Upper lobe of left lung (tissue), 6 donors: ENCODE results near the gene RING1. TPM values are rescaled to one million over a fixed set of nuclear protein-coding genes. Genes with fewer than 3 reads are reported as not detected.
A peak's percentile ranks its signal among the peaks of the same experiment; 100 is the strongest.

Experiments
- ATAC-seq, 2 donors: fragments of 200-7000 bp; cut with Tn5 transposase; one replicate each; pipeline ENCODE4 v1.9.1; 2022; ENCODE audit warnings: mild to moderate bottlenecking in 2 of 2, moderate library complexity in 2 of 2; ENCODE audit not compliant: low FRiP score in 2 of 2
- DNase-seq, 2 donors: peaks; one replicate each; pipeline ENCODE4 v3.0.0-alpha.2; 2019 to 2020
- H3K27ac ChIP-seq, 4 donors: fragments of 200-600 bp; sonication (generic); one replicate each; pipeline ENCODE4 v1.5.1; 2016 to 2019
- H3K27me3 ChIP-seq, 4 donors: fragments of 200-600 bp; sonication (generic); one replicate each; pipeline ENCODE4 v1.5.1; 2017 to 2019
- H3K36me3 ChIP-seq, 4 donors: fragments of 200-600 bp; sonication (generic); one replicate each; pipeline ENCODE4 v1.5.1; 2016 to 2019
- H3K4me1 ChIP-seq, 4 donors: fragments of 200-600 bp; sonication (generic); one replicate each; pipeline ENCODE4 v1.5.1; 2018 to 2019
- H3K4me3 ChIP-seq, 4 donors: fragments of 200-600 bp; sonication (generic); one replicate each; pipeline ENCODE4 v1.5.1; 2017 to 2019; ENCODE audit warnings: mild to moderate bottlenecking in 2 of 4, moderate library complexity in 1 of 4
- H3K9me3 ChIP-seq, 4 donors: fragments of 200-600 bp; sonication (generic); one replicate each; pipeline ENCODE4 v1.5.1; 2018 to 2019
- CTCF ChIP-seq, 6 experiments: fragments of 450-650 bp in 4 of 6; fragments of 200-600 bp in 2 of 6; sonication (generic) in 2 of 6; IDR thresholded peaks; one replicate each; pipeline ENCODE4 v1.5.1; 2016 to 2019; ENCODE audit warnings: antibody characterized with exemption in 6 of 6
- EP300 ChIP-seq, 4 donors: sonication (generic); formaldehyde crosslinking; IDR thresholded peaks; one replicate each; pipeline ENCODE4 v1.5.1; 2017; ENCODE audit warnings: antibody characterized with exemption in 4 of 4, control low read depth in 2 of 4
- POLR2A ChIP-seq, 4 donors: fragments of 450-650 bp; IDR thresholded peaks; one replicate each; pipeline ENCODE4 v1.5.1; 2016 to 2017; ENCODE audit warnings: antibody characterized with exemption in 4 of 4, mild to moderate bottlenecking in 2 of 4
- POLR2AphosphoS5 ChIP-seq, 2 donors: sonication (generic); formaldehyde crosslinking; IDR thresholded peaks; one replicate each; pipeline ENCODE4 v1.5.1; 2017; ENCODE audit warnings: antibody characterized with exemption in 2 of 2
- WGBS, 2 donors: methylation state at CpG; one replicate each; pipeline ENCODE4 v1.1.5; 2017 to 2018; 5-methylcytosine and 5-hydroxymethylcytosine counted together
- total RNA-seq, 6 donors: library from RNA; depleted of rRNA in 4 of 6; stranded (reverse); fragments of >200 nt in 4 of 6; gene quantifications; one replicate each; pipeline versions ENCODE4 v1.1.0 to v1.2.1, GENCODE V29; 2016 to 2021
- donor health status: DM: no; HTN: no; CAD: no; lungs with moderate emphysema.
- donor health status: DM: no; HTN: yes; CAD: no; lungs with severe emphysema.

RING1 gene
- total RNA-seq, 6 donors from 2014 or later: 17.9 to 50.6 (median 40.4) TPM

GRCh38 chr6:33163540-33163939, 44.8 kb upstream of the RING1 start:
- ATAC-seq (no peak), DNase-seq (peak in 1 of 2 donors; percentile 70)
- Histone ChIP-seq H3K36me3 (no peaks in the 10 kb centered on the region), H3K9me3 (no peaks in the 10 kb centered on the region), H3K27ac (no peak overlapping the region), H3K4me3 (no peak overlapping the region), H3K4me1 (peaks cover 14 to 18% (median 16%) of the 10 kb centered on the region in 4 donors), H3K27me3 (no peaks in the 10 kb centered on the region)
- WGBS, 2 donors: 77 to 80% methylated on average over 2 to 10 of the region's 10 CpGs
- TF ChIP-seq EP300 (IDR thresholded peaks at IDR 0.05) (no peak), POLR2A (IDR thresholded peaks at IDR 0.05) (no peak), POLR2AphosphoS5 (IDR thresholded peaks at IDR 0.05) (no peak), CTCF (IDR thresholded peaks at IDR 0.05) (no peak)

GRCh38 chr6:33164176-33164575, 44.1 kb upstream of the RING1 start:
- H3K9me3 ChIP-seq: no peaks in the 10 kb centered on the region
- TF ChIP-seq POLR2AphosphoS5 (IDR thresholded peaks at IDR 0.05) (no peak), CTCF (IDR thresholded peaks at IDR 0.05) (no peak), EP300 (IDR thresholded peaks at IDR 0.05) (no peak), POLR2A (IDR thresholded peaks at IDR 0.05) (no peak)
- H3K4me3 ChIP-seq: no peak overlapping the region
- H3K36me3 ChIP-seq: no peaks in the 10 kb centered on the region
- peaks cover 14 to 18% (median 16%) of the 10 kb centered on the region in 4 donors for H3K4me1 ChIP-seq
- DNase-seq (no peak), ATAC-seq (no peak)
- H3K27ac ChIP-seq: no peak overlapping the region
- H3K27me3 ChIP-seq: no peaks in the 10 kb centered on the region
- 67 to 73% methylated on average over 6 to 9 of the region's 10 CpGs for WGBS, 2 donors

GRCh38 chr6:33164665-33165373, 43.5 kb upstream of the RING1 start:
- no peak overlapping the region for H3K27ac ChIP-seq
- no peaks in the 10 kb centered on the region for H3K27me3 ChIP-seq
- DNase-seq (no peak), ATAC-seq (no peak)
- peaks cover 14 to 18% (median 16%) of the 10 kb centered on the region in 4 donors for H3K4me1 ChIP-seq
- WGBS, 2 donors: 64 to 69% methylated on average over 14 of the region's 14 CpGs
- no peak overlapping the region for H3K4me3 ChIP-seq
- no peaks in the 10 kb centered on the region for H3K36me3 ChIP-seq
- H3K9me3 ChIP-seq: no peaks in the 10 kb centered on the region
- no peak for TF ChIP-seq EP300 (IDR thresholded peaks at IDR 0.05)
- no peak for TF ChIP-seq CTCF (IDR thresholded peaks at IDR 0.05)
- TF ChIP-seq POLR2A (IDR thresholded peaks at IDR 0.05): no peak
- no peak for TF ChIP-seq POLR2AphosphoS5 (IDR thresholded peaks at IDR 0.05)

- Histone ChIP-seq H3K4me3 (no peak overlapping the region), H3K36me3 (no peaks in the 10 kb centered on the region), H3K27ac (no peak overlapping the region), H3K27me3 (no peaks in the 10 kb centered on the region), H3K9me3 (no peaks in the 10 kb centered on the region), H3K4me1 (peaks cover 12 to 15% (median 13%) of the 10 kb centered on the region in 4 donors)
- DNase-seq (peak in 1 of 2 donors; percentile 72), ATAC-seq (no peak)
- no peak for TF ChIP-seq POLR2AphosphoS5 (IDR thresholded peaks at IDR 0.05)
- no peak for TF ChIP-seq CTCF (IDR thresholded peaks at IDR 0.05)
- no peak for TF ChIP-seq POLR2A (IDR thresholded peaks at IDR 0.05)
- TF ChIP-seq EP300 (IDR thresholded peaks at IDR 0.05): no peak
- 72 to 88% methylated on average over 9 to 17 of the region's 17 CpGs for WGBS, 2 donors
Observed at GRCh38 chr6:33165581-33166258, 42.6 kb upstream of the RING1 start.
